Measurements from ENCODE around the gene MBOAT2.

Gene MBOAT2

GRCh38 chr2:8876628-8877027 lies 126.9 kb downstream of the MBOAT2 start:
- H3K9ac ChIP-seq (ENCODE audit: low read length), result no peak overlapping the region
- no peaks in the 10 kb centered on the region for H3K9me3 ChIP-seq (ENCODE audit: insufficient read depth, low read length)
- H3K4me3 ChIP-seq (ENCODE audit: low read length), result no peak overlapping the region
- H2AFZ ChIP-seq (ENCODE audit: low read depth, low read length), result no peak overlapping the region
- no peak for TF ChIP-seq CTCF (IDR thresholded peaks at IDR 0.05; ENCODE audit: low read depth, low read length)
- no peak for TF ChIP-seq EZH2phosphoT487 (IDR thresholded peaks at IDR 0.05; ENCODE audit: low read depth)
- no peaks in the 10 kb centered on the region for H3K4me1 ChIP-seq (ENCODE audit: low read length)
- no peaks in the 10 kb centered on the region for H4K20me1 ChIP-seq (ENCODE audit: insufficient read depth, low read length)
- H3K4me2 ChIP-seq (ENCODE audit: low read length), result no peak overlapping the region
- peaks cover 23% of the 10 kb centered on the region; the same call in 1 of the 2 replicates for H3K27me3 ChIP-seq (ENCODE audit: low read depth, low read length)
- no peaks in the 10 kb centered on the region for H3K79me2 ChIP-seq (ENCODE audit: low read length)
- no peaks in the 10 kb centered on the region for H3K36me3 ChIP-seq (replicated peaks; ENCODE audit: low read depth, low read length)
- no peak overlapping the region for H3K27ac ChIP-seq (ENCODE audit: low read length)

- TF ChIP-seq EZH2phosphoT487 (IDR thresholded peaks at IDR 0.05; ENCODE audit: low read depth), result no peak
- peak; percentile 79 for TF ChIP-seq CTCF (IDR thresholded peaks at IDR 0.05; ENCODE audit: low read depth, low read length)
These were observed 130.6 kb downstream of the MBOAT2 start for GRCh38 chr2:8872821-8873432.

DNA sequence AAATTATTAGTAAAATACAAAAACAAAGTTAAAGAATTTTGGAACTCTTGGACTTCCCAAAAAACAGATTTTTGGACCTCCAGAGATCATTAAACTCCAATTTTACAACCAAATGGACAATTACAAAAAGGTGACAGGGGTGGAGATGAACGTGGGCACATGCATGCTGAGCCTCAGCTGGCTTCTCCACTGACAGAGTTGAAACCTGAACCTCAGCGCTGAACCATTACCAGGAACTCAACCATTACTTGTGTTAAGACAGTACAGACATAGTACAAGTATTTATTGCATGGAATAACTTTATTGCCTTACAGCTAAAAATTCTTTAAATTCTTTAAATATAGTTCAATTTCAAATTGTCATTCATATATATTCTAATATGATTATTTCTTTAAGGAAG lies 133.0 kb downstream of the MBOAT2 start:
- no peak overlapping the region for H3K27ac ChIP-seq (ENCODE audit: low read length)
- no peaks in the 10 kb centered on the region for H3K36me3 ChIP-seq (replicated peaks; ENCODE audit: low read depth, low read length)
- no peaks in the 10 kb centered on the region for H3K79me2 ChIP-seq (ENCODE audit: low read length)
- H3K27me3 ChIP-seq (ENCODE audit: low read depth, low read length), result peaks cover 13% of the 10 kb centered on the region; the same call in 1 of the 2 replicates
- no peak overlapping the region for H3K4me2 ChIP-seq (ENCODE audit: low read length)
- TF ChIP-seq EZH2phosphoT487 (IDR thresholded peaks at IDR 0.05; ENCODE audit: low read depth), result no peak
- no peak for TF ChIP-seq CTCF (IDR thresholded peaks at IDR 0.05; ENCODE audit: low read depth, low read length)
- no peak overlapping the region for H2AFZ ChIP-seq (ENCODE audit: low read depth, low read length)
- H4K20me1 ChIP-seq (ENCODE audit: insufficient read depth, low read length), result no peaks in the 10 kb centered on the region
- H3K4me3 ChIP-seq (ENCODE audit: low read length), result no peak overlapping the region
- H3K9me3 ChIP-seq (ENCODE audit: insufficient read depth, low read length), result no peaks in the 10 kb centered on the region
- H3K4me1 ChIP-seq (ENCODE audit: low read length), result no peaks in the 10 kb centered on the region
- H3K9ac ChIP-seq (ENCODE audit: low read length), result no peak overlapping the region

More at GRCh38 chr2:8872821-8873432, 130.6 kb downstream of the MBOAT2 start:
- no peaks in the 10 kb centered on the region for H3K4me1 ChIP-seq (ENCODE audit: low read length)
- no peaks in the 10 kb centered on the region for H3K36me3 ChIP-seq (replicated peaks; ENCODE audit: low read depth, low read length)
- no peak overlapping the region for H3K27ac ChIP-seq (ENCODE audit: low read length)
- no peak overlapping the region for H2AFZ ChIP-seq (ENCODE audit: low read depth, low read length)
- H3K27me3 ChIP-seq (ENCODE audit: low read depth, low read length), result peaks cover 13% of the 10 kb centered on the region; the same call in 1 of the 2 replicates
- no peaks in the 10 kb centered on the region for H3K9me3 ChIP-seq (ENCODE audit: insufficient read depth, low read length)
- no peak overlapping the region for H3K9ac ChIP-seq (ENCODE audit: low read length)
- H3K4me3 ChIP-seq (ENCODE audit: low read length), result no peak overlapping the region
- no peaks in the 10 kb centered on the region for H3K79me2 ChIP-seq (ENCODE audit: low read length)
- H3K4me2 ChIP-seq (ENCODE audit: low read length), result no peak overlapping the region
- no peaks in the 10 kb centered on the region for H4K20me1 ChIP-seq (ENCODE audit: insufficient read depth, low read length)

DNA sequence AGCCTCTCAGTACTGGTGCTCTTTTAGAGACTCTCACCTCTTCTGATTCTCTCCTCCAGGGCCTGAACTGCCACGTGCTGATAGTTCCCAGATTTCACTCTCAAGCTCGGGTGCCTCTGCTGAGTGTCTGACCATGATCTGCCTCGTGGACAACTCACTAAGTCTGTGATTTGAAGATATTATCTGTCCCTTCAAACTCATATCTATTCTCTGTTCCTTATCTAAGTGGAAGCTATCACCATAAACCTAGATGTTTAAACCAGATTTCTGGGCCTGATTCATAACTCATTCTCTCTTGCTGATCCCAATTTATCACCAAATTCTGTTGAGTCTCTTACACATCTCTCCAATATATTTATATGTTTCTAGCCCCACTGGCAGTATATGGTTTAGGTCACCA lies 136.1 kb downstream of the MBOAT2 start:
- TF ChIP-seq CTCF (IDR thresholded peaks at IDR 0.05; ENCODE audit: low read depth, low read length), result no peak
- no peak for TF ChIP-seq EZH2phosphoT487 (IDR thresholded peaks at IDR 0.05; ENCODE audit: low read depth)
- peaks cover 3% of the 10 kb centered on the region for H3K27me3 ChIP-seq (ENCODE audit: low read depth, low read length)
- no peak overlapping the region for H3K9ac ChIP-seq (ENCODE audit: low read length)

More for the DNA sequence above, 136.1 kb downstream of the MBOAT2 start:
- H3K79me2 ChIP-seq (ENCODE audit: low read length), result no peaks in the 10 kb centered on the region
- H2AFZ ChIP-seq (ENCODE audit: low read depth, low read length), result no peak overlapping the region
- H4K20me1 ChIP-seq (ENCODE audit: insufficient read depth, low read length), result no peaks in the 10 kb centered on the region
- no peaks in the 10 kb centered on the region for H3K4me1 ChIP-seq (ENCODE audit: low read length)
- no peak overlapping the region for H3K4me3 ChIP-seq (ENCODE audit: low read length)
- H3K36me3 ChIP-seq (replicated peaks; ENCODE audit: low read depth, low read length), result no peaks in the 10 kb centered on the region
- H3K9me3 ChIP-seq (ENCODE audit: insufficient read depth, low read length), result no peaks in the 10 kb centered on the region
- no peak overlapping the region for H3K4me2 ChIP-seq (ENCODE audit: low read length)
- no peak overlapping the region for H3K27ac ChIP-seq (ENCODE audit: low read length)

Measured in OCI-LY3 (cell line).